ENCODE measurements around the gene ABTB2. TPM values are rescaled to one million over a fixed set of nuclear protein-coding genes. Genes with fewer than 3 reads are reported as not detected.
A peak's percentile ranks its signal among the peaks of the same experiment; 100 is the strongest.

The ABTB2 gene
- 1 to 10 TPM; 1.4 to 6.8 (median 4.7) TPM for total RNA-seq

GRCh38 chr11:34357701-34358257 lies at the start of gene ABTB2:
Gene ABTB2, minus strand, starts transcription at chr11:34358010.
- WGBS, 2 donors: 1 to 3% methylated on average over 5 to 55 of the region's 57 CpGs
- DNase-seq (peak; percentile 98 to 99), ATAC-seq (ENCODE audit: low FRiP score in 2 of 2) (peak; percentile 95 to 98)
- Histone ChIP-seq H3K36me3 (no peaks in the 10 kb centered on the region), H3K4me3 (peak within 1 kb of the TSS; percentile 51 to 62 (median 53)), H3K27ac (peak within 1 kb of the TSS; percentile 52 to 72 (median 64)), H3K4me1 (peaks cover 25 to 33% (median 27%) of the 10 kb centered on the region in 4 donors), H3K9me3 (no peaks in the 10 kb centered on the region), H3K27me3 (peaks cover 0 to 4% (median 0%) of the 10 kb centered on the region in 4 donors)
- peak; percentile 31 to 94 for TF ChIP-seq POLR2AphosphoS5 (IDR thresholded peaks at IDR 0.05)
- TF ChIP-seq EP300 (IDR thresholded peaks at IDR 0.05): no peak
- TF ChIP-seq POLR2A (IDR thresholded peaks at IDR 0.05): peak in 3 of 4 donors; percentile 65 to 98 (median 94)
- peak in 1 of 6 experiments; percentile 30 for TF ChIP-seq CTCF (IDR thresholded peaks at IDR 0.05)

- H3K27me3 ChIP-seq: no peaks in the 10 kb centered on the region
- no peaks in the 10 kb centered on the region for H3K36me3 ChIP-seq
- no peak overlapping the region for H3K27ac ChIP-seq
- TF ChIP-seq POLR2AphosphoS5 (IDR thresholded peaks at IDR 0.05) (no peak), EP300 (IDR thresholded peaks at IDR 0.05) (no peak), CTCF (IDR thresholded peaks at IDR 0.05) (no peak), POLR2A (IDR thresholded peaks at IDR 0.05) (no peak)
- no peak overlapping the region for H3K4me3 ChIP-seq
- DNase-seq (peak in 1 of 2 donors; percentile 35), ATAC-seq (ENCODE audit: low FRiP score in 2 of 2) (no peak)
- no peaks in the 10 kb centered on the region for H3K4me1 ChIP-seq
- 43 to 62% methylated on average over 2 of the region's 2 CpGs for WGBS, 2 donors
- H3K9me3 ChIP-seq: peaks cover 0 to under 1% (median 0%) of the 10 kb centered on the region in 4 donors
These were observed 49.5 kb upstream of the ABTB2 start for GRCh38 chr11:34407121-34407813.

DNA sequence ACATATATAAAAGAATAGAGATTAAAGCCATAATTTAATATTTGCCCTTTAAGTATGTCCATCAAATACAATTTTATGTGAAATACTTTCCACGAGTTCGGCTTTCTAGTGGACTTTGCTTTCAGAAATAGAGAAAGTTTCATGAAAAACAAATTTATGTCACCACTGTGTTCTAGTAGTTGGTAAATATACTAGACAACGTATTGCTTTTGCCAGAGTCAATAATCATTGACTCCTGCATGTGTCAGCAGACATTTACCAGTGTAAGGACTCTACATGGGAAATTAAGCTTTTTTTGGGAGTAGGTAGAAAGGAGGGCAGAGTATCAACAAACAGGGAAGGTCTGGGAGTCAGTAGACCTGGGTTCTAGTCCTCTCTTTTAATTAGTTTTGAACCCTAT lies 48.6 kb upstream of the ABTB2 start:
- H3K9me3 ChIP-seq: no peaks in the 10 kb centered on the region
- H3K4me1 ChIP-seq: no peaks in the 10 kb centered on the region
- H3K36me3 ChIP-seq: no peaks in the 10 kb centered on the region
- no peak for TF ChIP-seq POLR2A (IDR thresholded peaks at IDR 0.05)
- no peak for TF ChIP-seq POLR2AphosphoS5 (IDR thresholded peaks at IDR 0.05)
- TF ChIP-seq EP300 (IDR thresholded peaks at IDR 0.05): no peak
- TF ChIP-seq CTCF (IDR thresholded peaks at IDR 0.05): no peak
- H3K27me3 ChIP-seq: no peaks in the 10 kb centered on the region
- 77% methylated on average over 3 of the region's 3 CpGs for WGBS, 2 donors
- H3K4me3 ChIP-seq: no peak overlapping the region
- DNase-seq: no peak
- no peak for ATAC-seq (ENCODE audit: low FRiP score in 2 of 2)
- H3K27ac ChIP-seq: no peak overlapping the region

DNA sequence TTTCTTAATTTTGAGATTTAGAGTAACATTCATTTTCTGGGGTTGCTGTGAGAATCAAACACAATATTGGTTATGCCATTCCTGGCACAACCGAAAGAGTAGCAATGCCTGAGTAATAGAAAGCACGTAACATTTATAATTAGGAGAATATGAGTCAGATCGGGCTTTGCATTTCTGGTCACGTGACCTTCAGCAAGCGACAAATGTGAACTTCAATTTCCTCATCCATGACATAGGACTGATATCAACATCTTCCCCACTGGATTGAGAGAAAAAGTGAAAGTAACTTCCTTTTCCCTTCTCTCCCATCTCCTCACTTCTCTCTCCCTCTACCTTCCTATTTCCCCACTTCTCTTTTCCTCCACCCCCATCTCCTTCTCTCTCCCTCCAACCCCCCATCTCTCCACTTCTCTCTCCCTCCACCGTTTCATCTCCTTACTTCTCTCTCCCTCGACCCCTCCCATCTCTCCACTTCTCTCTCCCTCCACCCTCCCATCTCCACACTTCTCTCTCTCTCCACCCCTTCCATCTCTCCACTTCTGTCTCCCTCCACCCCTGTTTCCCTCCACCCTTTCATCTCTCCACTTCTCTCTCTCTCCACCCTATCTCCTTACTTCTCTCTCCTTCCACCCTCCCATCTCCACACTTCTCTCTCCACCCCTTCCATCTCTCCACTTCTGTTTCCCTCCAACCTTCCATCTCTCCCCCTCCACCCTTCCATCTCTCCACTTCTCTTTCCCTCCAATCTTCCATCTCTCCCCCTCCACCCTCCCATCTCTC lies 47.5 kb upstream of the ABTB2 start:
- 52 to 64% methylated on average over 5 to 7 of the region's 7 CpGs for WGBS, 2 donors
- TF ChIP-seq EP300 (IDR thresholded peaks at IDR 0.05) (no peak), CTCF (IDR thresholded peaks at IDR 0.05) (no peak), POLR2AphosphoS5 (IDR thresholded peaks at IDR 0.05) (no peak), POLR2A (IDR thresholded peaks at IDR 0.05) (no peak)
- no peaks in the 10 kb centered on the region for H3K27me3 ChIP-seq
- DNase-seq (no peak), ATAC-seq (ENCODE audit: low FRiP score in 2 of 2) (peak in 1 of 2 donors; percentile 70)
- no peak overlapping the region for H3K27ac ChIP-seq
- H3K4me3 ChIP-seq: peak overlapping the region in 1 of 4 donors; percentile 16
- no peaks in the 10 kb centered on the region for H3K9me3 ChIP-seq
- H3K36me3 ChIP-seq: no peaks in the 10 kb centered on the region
- no peaks in the 10 kb centered on the region for H3K4me1 ChIP-seq

Data from upper lobe of left lung (tissue), 6 donors.